H9 (cell line): Measurements from ENCODE around the gene WNT5B. TPM values are rescaled to one million over a fixed set of nuclear protein-coding genes. Genes with fewer than 3 reads are reported as not detected.
"Not testable (repeated sequence)": the region's sequence is repeated elsewhere in the genome, so short reads cannot be mapped to it uniquely, and the experiment has no call there.

Experiments used
- DNase-seq: peaks from one replicate; pipeline ENCODE4 v3.0.0-alpha.2; 2017
- H2AFZ ChIP-seq: one replicate; pipeline ENCODE4 v1.6.1; 2013; ENCODE audit warnings: mild to moderate bottlenecking, low read length, control low read depth, moderate library complexity
- H2AK5ac ChIP-seq: 2 replicates; pipeline ENCODE4 v1.6.1; 2013; ENCODE audit warnings: low read length, control low read depth, mixed read lengths; ENCODE audit not compliant: insufficient read length
- H2BK120ac ChIP-seq: one replicate; pipeline ENCODE4 v1.6.1; 2013; ENCODE audit warnings: low read depth, mild to moderate bottlenecking, low read length, control low read depth, inconsistent platforms; ENCODE audit not compliant: poor library complexity, severe bottlenecking
- H2BK12ac ChIP-seq: 2 replicates; pipeline ENCODE4 v1.6.1; 2013; ENCODE audit warnings: low read length, control low read depth, mixed read lengths, low read depth; ENCODE audit not compliant: insufficient read length
- H2BK15ac ChIP-seq: 2 replicates; pipeline ENCODE4 v1.6.1; 2013; ENCODE audit warnings: low read depth, low read length, control low read depth
- H2BK20ac ChIP-seq: one replicate; pipeline ENCODE4 v1.6.1; 2013; ENCODE audit warnings: low read depth, mild to moderate bottlenecking, low read length, control low read depth, inconsistent platforms; ENCODE audit not compliant: poor library complexity, severe bottlenecking
- H2BK5ac ChIP-seq: 2 replicates; pipeline ENCODE4 v1.6.1; 2013; ENCODE audit warnings: low read length, control low read depth, mixed read lengths; ENCODE audit not compliant: insufficient read length
- H3K14ac ChIP-seq: 2 replicates; pipeline ENCODE4 v1.6.1; 2013; ENCODE audit warnings: low read length, control low read depth; ENCODE audit not compliant: insufficient read depth
- H3K18ac ChIP-seq: 2 replicates; pipeline ENCODE4 v1.6.1; 2013; ENCODE audit warnings: low read depth, mild to moderate bottlenecking, mixed read lengths, low read length, control low read depth; ENCODE audit not compliant: insufficient read length
- H3K23ac ChIP-seq: 2 replicates; pipeline ENCODE4 v1.6.1; 2013; ENCODE audit warnings: low read length, control low read depth, mixed read lengths, low read depth; ENCODE audit not compliant: insufficient read length
- H3K23me2 ChIP-seq: 2 replicates; pipeline ENCODE4 v1.6.1; 2013; ENCODE audit warnings: low read depth, mild to moderate bottlenecking, mixed read lengths, low read length, control low read depth; ENCODE audit not compliant: insufficient read length, poor library complexity, severe bottlenecking
- H3K27ac ChIP-seq: 2 replicates; pipeline ENCODE4 v1.5.1; 2013; ENCODE audit warnings: low read length, control low read depth, mixed read lengths, low read depth; ENCODE audit not compliant: insufficient read length
- H3K27me3 ChIP-seq: 2 replicates; pipeline ENCODE4 v1.6.1; 2013; ENCODE audit warnings: low read length, control low read depth, inconsistent platforms; ENCODE audit not compliant: insufficient read depth
- H3K4ac ChIP-seq: 2 replicates; pipeline ENCODE4 v1.6.1; 2013; ENCODE audit warnings: low read depth, mild to moderate bottlenecking, control low read depth, inconsistent platforms, low read length, moderate library complexity
- H3K4me1 ChIP-seq: 2 replicates; pipeline ENCODE4 v1.6.1; 2013; ENCODE audit warnings: low read length, control low read depth, inconsistent platforms; ENCODE audit not compliant: insufficient read depth
- H3K4me2 ChIP-seq: 2 replicates; pipeline ENCODE4 v1.6.1; 2013; ENCODE audit warnings: low read length, control low read depth, mixed read lengths; ENCODE audit not compliant: insufficient read length, insufficient read depth
- H3K56ac ChIP-seq: 2 replicates; pipeline ENCODE4 v1.6.1; 2013; ENCODE audit warnings: low read depth, mild to moderate bottlenecking, mixed read lengths, low read length, control low read depth; ENCODE audit not compliant: insufficient read length
- H3K79me1 ChIP-seq: 2 replicates; pipeline ENCODE4 v1.6.1; 2013; ENCODE audit warnings: low read depth, mild to moderate bottlenecking, moderate library complexity, low read length, control low read depth, inconsistent platforms; ENCODE audit not compliant: insufficient read depth, poor library complexity, severe bottlenecking
- H3K79me2 ChIP-seq: 2 replicates; pipeline ENCODE4 v1.6.1; 2013; ENCODE audit warnings: low read length, control low read depth, inconsistent platforms; ENCODE audit not compliant: insufficient read depth
- H3K9ac ChIP-seq: 2 replicates; pipeline ENCODE4 v1.6.1; 2013; ENCODE audit warnings: low read length, control low read depth, mixed read lengths; ENCODE audit not compliant: insufficient read length; ENCODE audit errors: extremely low read depth
- H3K9me3 ChIP-seq: one replicate; pipeline ENCODE4 v1.6.1; 2013; ENCODE audit warnings: low read depth, low read length, inconsistent platforms; ENCODE audit not compliant: control insufficient read depth
- H3T11ph ChIP-seq: one replicate; pipeline ENCODE4 v1.6.1; 2013; ENCODE audit warnings: mild to moderate bottlenecking, low read length, control low read depth, inconsistent platforms
- H4K20me1 ChIP-seq: one replicate; pipeline ENCODE4 v1.6.1; 2013; ENCODE audit not compliant: control insufficient read depth, insufficient read length, insufficient read depth
- H4K5ac ChIP-seq: 2 replicates; pipeline ENCODE4 v1.6.1; 2013; ENCODE audit warnings: low read depth, mild to moderate bottlenecking, mixed read lengths, low read length, control low read depth; ENCODE audit not compliant: insufficient read length
- H4K8ac ChIP-seq: replicated peaks from 2 replicates; pipeline ENCODE4 v1.6.1; 2013; ENCODE audit warnings: low read length, control low read depth, mixed read lengths, low read depth; ENCODE audit not compliant: insufficient read length
- H4K91ac ChIP-seq: 2 replicates; pipeline ENCODE4 v1.6.1; 2013; ENCODE audit warnings: low read depth, mild to moderate bottlenecking, moderate library complexity, mixed read lengths, low read length, control low read depth; ENCODE audit not compliant: insufficient read length
- H3K27ac Mint-ChIP-seq, 3 experiments: 2 replicates in 2 of 3; 3 replicates in 1 of 3; pipeline ENCODE4 v1.8.0; 2020 to 2021; ENCODE audit warnings: mixed read lengths in 3 of 3, mild to moderate bottlenecking in 1 of 3, moderate library complexity in 1 of 3
- H3K27me3 Mint-ChIP-seq: 2 replicates; pipeline ENCODE4 v1.8.0; 2021; ENCODE audit warnings: low read depth, mild to moderate bottlenecking, moderate library complexity, mixed read lengths
- H3K36me3 Mint-ChIP-seq, 3 experiments: 2 replicates in 2 of 3; 3 replicates in 1 of 3; pipeline ENCODE4 v1.8.0; 2020 to 2021; ENCODE audit warnings: low read depth in 3 of 3, mixed read lengths in 3 of 3; ENCODE audit not compliant: insufficient read depth in 1 of 3
- H3K4me1 Mint-ChIP-seq, 2 experiments: 2 replicates each; pipeline ENCODE4 v1.8.0; 2020; ENCODE audit warnings: mixed read lengths in 2 of 2
- H3K4me3 Mint-ChIP-seq, 2 experiments: 2 replicates in 1 of 2; 3 replicates in 1 of 2; pipeline ENCODE4 v1.8.0; 2020 to 2021; ENCODE audit warnings: mild to moderate bottlenecking in 2 of 2, mixed read lengths in 2 of 2, moderate library complexity in 1 of 2
- H3K9me3 Mint-ChIP-seq, 2 experiments: 2 replicates in 1 of 2; 3 replicates in 1 of 2; pipeline ENCODE4 v1.8.0; 2020; ENCODE audit warnings: mild to moderate bottlenecking in 2 of 2, mixed read lengths in 2 of 2, moderate library complexity in 1 of 2
- WGBS: extraction: QIAGEN DNeasy Blood & Tissue Kit; methylation state at CpG from one replicate; pipeline ENCODE4 v1.1.7; 2013; ENCODE audit warnings: missing lambda C conversion rate, low lambda C conversion rate, mixed read lengths; ENCODE audit not compliant: insufficient read length; ENCODE audit errors: extremely low coverage; 5-methylcytosine and 5-hydroxymethylcytosine counted together
- total RNA-seq: library from RNA; stranded (reverse); gene quantifications from 2 replicates; pipeline ENCODE4 v1.2.1, GENCODE V29; 2021
- TF ChIP-seq, protein P1 (sequence below): fragments of 200-600 bp; sonication (generic); conservative IDR thresholded peaks from 3 replicates; pipeline ENCODE4 v1.8.0; 2021; ENCODE audit warnings: antibody characterized with exemption, mild to moderate bottlenecking

Gene WNT5B
- total RNA-seq, 1 experiment from 2014 or later: 1.5 TPM

DNA sequence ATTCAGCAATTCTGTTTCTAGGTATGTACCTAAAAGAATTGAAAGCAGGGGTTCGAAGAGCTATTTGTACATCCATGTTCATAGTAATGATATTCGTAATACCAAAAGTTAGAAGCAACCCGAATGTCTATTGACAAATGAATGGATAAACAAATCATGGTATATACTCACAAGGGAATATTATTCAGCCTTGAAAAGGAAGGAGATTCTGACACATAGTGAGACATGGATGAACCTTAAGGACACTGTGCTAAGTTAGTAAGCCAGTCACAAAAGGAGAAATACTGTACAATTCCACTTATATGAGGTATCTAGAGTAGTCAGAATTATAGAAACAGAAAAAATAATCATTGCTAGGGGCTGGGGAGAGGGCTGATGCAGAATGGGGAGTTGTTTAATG lies 30.3 kb upstream of the WNT5B start:
- DNase-seq: no peak
- Mint-ChIP-seq H3K4me3 (no peak overlapping the region), H3K4me1 (peaks cover 13 to 17% of the 10 kb centered on the region in 2 experiments), H3K36me3 (no peaks in the 10 kb centered on the region), H3K9me3 (no peaks in the 10 kb centered on the region; a peak in 2 of 5 replicates), H3K27me3 (peaks cover 39% of the 10 kb centered on the region), H3K27ac (no peak overlapping the region)
- Histone ChIP-seq H3K56ac (no peak overlapping the region), H4K8ac (no peak overlapping the region), H3K9me3 (no peaks in the 10 kb centered on the region), H3K9ac (no peak overlapping the region), H2BK12ac (no peak overlapping the region), H2BK20ac (no peak overlapping the region), H3K27me3 (peaks cover 9% of the 10 kb centered on the region; the same call in 1 of the 2 replicates), H2AFZ (no peak overlapping the region), H3K79me2 (no peaks in the 10 kb centered on the region), H4K91ac (no peak overlapping the region), H3K23me2 (peaks cover 5% of the 10 kb centered on the region), H2BK15ac (no peak overlapping the region), H3K18ac (no peak overlapping the region), H3K4ac (no peak overlapping the region), H3K14ac (no peak overlapping the region), H3K23ac (no peak overlapping the region), H3K4me1 (peaks cover 4% of the 10 kb centered on the region; the same call in 1 of the 2 replicates), H3K4me2 (no peak overlapping the region), H4K5ac (no peak overlapping the region), H3K27ac (no peak overlapping the region), H2BK5ac (no peak overlapping the region), H2AK5ac (no peak overlapping the region), H3T11ph (no peak overlapping the region), H2BK120ac (no peak overlapping the region), H3K79me1 (no peaks in the 10 kb centered on the region), H4K20me1 (no peaks in the 10 kb centered on the region)
- WGBS: no CpG with 5 or more reads among the region's 3 CpGs
- TF ChIP-seq, protein P1, sequence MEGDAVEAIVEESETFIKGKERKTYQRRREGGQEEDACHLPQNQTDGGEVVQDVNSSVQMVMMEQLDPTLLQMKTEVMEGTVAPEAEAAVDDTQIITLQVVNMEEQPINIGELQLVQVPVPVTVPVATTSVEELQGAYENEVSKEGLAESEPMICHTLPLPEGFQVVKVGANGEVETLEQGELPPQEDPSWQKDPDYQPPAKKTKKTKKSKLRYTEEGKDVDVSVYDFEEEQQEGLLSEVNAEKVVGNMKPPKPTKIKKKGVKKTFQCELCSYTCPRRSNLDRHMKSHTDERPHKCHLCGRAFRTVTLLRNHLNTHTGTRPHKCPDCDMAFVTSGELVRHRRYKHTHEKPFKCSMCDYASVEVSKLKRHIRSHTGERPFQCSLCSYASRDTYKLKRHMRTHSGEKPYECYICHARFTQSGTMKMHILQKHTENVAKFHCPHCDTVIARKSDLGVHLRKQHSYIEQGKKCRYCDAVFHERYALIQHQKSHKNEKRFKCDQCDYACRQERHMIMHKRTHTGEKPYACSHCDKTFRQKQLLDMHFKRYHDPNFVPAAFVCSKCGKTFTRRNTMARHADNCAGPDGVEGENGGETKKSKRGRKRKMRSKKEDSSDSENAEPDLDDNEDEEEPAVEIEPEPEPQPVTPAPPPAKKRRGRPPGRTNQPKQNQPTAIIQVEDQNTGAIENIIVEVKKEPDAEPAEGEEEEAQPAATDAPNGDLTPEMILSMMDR: no peak

DNA sequence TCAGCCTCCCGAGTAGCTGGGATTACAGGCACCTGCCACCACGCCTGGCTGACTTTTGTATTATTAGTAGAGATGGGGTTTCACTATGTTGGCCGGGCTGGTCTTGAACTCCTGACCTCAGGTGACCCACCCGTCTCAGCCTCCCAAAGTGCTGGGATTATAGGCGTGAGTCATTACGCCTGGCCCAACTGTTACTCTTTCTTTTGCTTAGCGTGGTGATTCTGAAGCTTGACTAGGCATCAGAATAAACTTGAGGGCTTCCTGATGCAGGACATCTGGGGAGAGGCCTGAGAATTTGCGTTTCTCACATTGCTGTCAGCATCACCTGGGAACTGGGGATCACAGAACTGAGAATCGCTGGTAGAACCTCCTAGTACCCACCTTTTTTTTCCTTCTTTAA lies 26.3 kb upstream of the WNT5B start:
- not testable (repeated sequence) for H3K4me1 ChIP-seq, H2BK120ac ChIP-seq, H3K79me1 ChIP-seq, H4K20me1 ChIP-seq, DNase-seq, H2AFZ ChIP-seq, H3K14ac ChIP-seq, H2AK5ac ChIP-seq, H3K27ac Mint-ChIP-seq, H4K91ac ChIP-seq, H2BK15ac ChIP-seq, H3K9ac ChIP-seq, H3K4ac ChIP-seq, H3K4me2 ChIP-seq, H3K23me2 ChIP-seq, H3K18ac ChIP-seq, H3K4me3 Mint-ChIP-seq, H3K56ac ChIP-seq, H3K27ac ChIP-seq, H2BK20ac ChIP-seq, H3K9me3 Mint-ChIP-seq, H3K9me3 ChIP-seq, H3T11ph ChIP-seq, H3K36me3 Mint-ChIP-seq, H2BK5ac ChIP-seq, H3K27me3 ChIP-seq, H2BK12ac ChIP-seq, H3K79me2 ChIP-seq, H3K23ac ChIP-seq, H4K5ac ChIP-seq, H4K8ac ChIP-seq
- peaks cover 16 to 20% of the 10 kb centered on the region in 2 experiments for H3K4me1 Mint-ChIP-seq
- H3K27me3 Mint-ChIP-seq: peaks cover 54% of the 10 kb centered on the region
- WGBS: no CpG with 5 or more reads among the region's 9 CpGs
